ENCODE data around the gene RAC3.
A peak's percentile ranks its signal among the peaks of the same experiment; 100 is the strongest.

RAC3 gene

GRCh38 chr17:82031303-82031884, at the start of gene RAC3:
RAC3 (plus strand) TSS chr17:82031678; CDS start chr17:82031762, 84 bp downstream.
- TF ChIP-seq, protein P1, sequence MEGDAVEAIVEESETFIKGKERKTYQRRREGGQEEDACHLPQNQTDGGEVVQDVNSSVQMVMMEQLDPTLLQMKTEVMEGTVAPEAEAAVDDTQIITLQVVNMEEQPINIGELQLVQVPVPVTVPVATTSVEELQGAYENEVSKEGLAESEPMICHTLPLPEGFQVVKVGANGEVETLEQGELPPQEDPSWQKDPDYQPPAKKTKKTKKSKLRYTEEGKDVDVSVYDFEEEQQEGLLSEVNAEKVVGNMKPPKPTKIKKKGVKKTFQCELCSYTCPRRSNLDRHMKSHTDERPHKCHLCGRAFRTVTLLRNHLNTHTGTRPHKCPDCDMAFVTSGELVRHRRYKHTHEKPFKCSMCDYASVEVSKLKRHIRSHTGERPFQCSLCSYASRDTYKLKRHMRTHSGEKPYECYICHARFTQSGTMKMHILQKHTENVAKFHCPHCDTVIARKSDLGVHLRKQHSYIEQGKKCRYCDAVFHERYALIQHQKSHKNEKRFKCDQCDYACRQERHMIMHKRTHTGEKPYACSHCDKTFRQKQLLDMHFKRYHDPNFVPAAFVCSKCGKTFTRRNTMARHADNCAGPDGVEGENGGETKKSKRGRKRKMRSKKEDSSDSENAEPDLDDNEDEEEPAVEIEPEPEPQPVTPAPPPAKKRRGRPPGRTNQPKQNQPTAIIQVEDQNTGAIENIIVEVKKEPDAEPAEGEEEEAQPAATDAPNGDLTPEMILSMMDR (IDR thresholded peaks at IDR 0.05; ENCODE audit: borderline replicate concordance, insufficient read depth, low read depth, low read length): no peak
- H3K4me3 ChIP-seq (ENCODE audit: low read depth, low read length): peak within 1 kb of the TSS; percentile 46

GRCh38 chr17:81983011-81983638, 48.4 kb upstream of the RAC3 start:
- H3K4me3 ChIP-seq (ENCODE audit: low read depth, low read length): no peak overlapping the region

GRCh38 chr17:81983639-81984373, 47.7 kb upstream of the RAC3 start:
- H3K4me3 ChIP-seq (ENCODE audit: low read depth, low read length): no peak overlapping the region
- TF ChIP-seq, protein P1 (IDR thresholded peaks at IDR 0.05; ENCODE audit: borderline replicate concordance, insufficient read depth, low read depth, low read length): no peak

More at GRCh38 chr17:81983011-81983638, 48.4 kb upstream of the RAC3 start:
- TF ChIP-seq, protein P1 (IDR thresholded peaks at IDR 0.05; ENCODE audit: borderline replicate concordance, insufficient read depth, low read depth, low read length): no peak

- TF ChIP-seq, protein P1 (IDR thresholded peaks at IDR 0.05; ENCODE audit: borderline replicate concordance, insufficient read depth, low read depth, low read length): no peak
- no peak overlapping the region for H3K4me3 ChIP-seq (ENCODE audit: low read depth, low read length)
Measured at GRCh38 chr17:81984773-81985410, 46.6 kb upstream of the RAC3 start.

- H3K4me3 ChIP-seq (ENCODE audit: low read depth, low read length): no peak overlapping the region
- TF ChIP-seq, protein P1 (IDR thresholded peaks at IDR 0.05; ENCODE audit: borderline replicate concordance, insufficient read depth, low read depth, low read length): no peak
Measured at GRCh38 chr17:81986606-81987005, 44.9 kb upstream of the RAC3 start.

DNA sequence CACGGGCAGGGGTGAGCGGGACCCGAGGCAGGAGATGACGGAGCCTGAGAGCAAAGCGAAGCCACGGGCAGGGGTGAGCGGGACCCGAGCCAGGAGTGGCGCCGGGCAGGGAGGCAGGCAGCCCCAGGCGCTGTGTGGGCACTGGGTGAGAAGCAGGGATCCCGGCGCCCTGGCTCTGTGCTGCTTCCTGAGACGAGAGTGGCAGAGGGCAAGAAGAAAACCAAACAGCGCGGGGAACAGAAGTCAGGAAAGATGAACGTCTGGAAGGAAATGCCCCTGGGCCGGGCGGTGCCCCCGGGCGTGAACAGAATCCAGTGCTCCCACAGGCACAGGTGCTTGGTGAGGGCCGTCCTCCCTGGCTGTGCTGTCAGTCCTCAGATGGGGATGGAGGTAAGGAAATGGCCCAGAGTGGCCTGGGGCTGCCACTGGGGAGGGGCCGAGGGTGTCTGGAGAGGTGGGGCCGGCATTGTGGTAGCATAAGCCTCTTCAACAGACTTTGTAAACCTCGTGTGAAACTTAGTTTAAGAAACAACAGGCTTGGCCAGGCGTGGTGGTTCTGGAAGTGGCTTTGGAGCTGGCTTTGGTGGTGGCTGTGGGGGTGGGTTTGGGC, 44.2 kb upstream of the RAC3 start:
- TF ChIP-seq, protein P1 (IDR thresholded peaks at IDR 0.05; ENCODE audit: borderline replicate concordance, insufficient read depth, low read depth, low read length): no peak
- H3K4me3 ChIP-seq (ENCODE audit: low read depth, low read length): no peak overlapping the region

Data from GM12875 (cell line).